ENCODE measurements around the gene TTPAL.

TTPAL gene

DNA sequence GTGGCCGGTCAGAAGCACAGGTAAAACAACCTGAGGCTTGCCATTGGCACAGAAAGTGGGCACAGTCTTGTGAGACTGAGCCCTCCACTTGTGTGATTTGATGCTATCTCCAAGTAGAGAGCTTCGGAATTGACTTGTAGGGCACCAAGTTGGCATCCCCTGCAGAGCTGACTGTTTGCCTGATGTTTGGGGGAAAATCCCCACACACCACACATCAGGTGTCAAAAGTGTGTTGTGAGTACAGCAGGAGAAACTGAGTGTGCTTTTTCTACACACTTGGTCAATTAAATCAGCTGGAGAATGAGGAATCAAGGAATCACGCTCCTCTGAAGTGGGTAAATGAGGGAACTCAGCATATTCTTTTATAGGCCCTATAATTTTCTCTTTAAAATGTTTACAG is 45.2 kb downstream of the TTPAL start:
- no peak for DNase-seq (ENCODE audit: low read depth, low spot score)
- TF ChIP-seq, protein P1, sequence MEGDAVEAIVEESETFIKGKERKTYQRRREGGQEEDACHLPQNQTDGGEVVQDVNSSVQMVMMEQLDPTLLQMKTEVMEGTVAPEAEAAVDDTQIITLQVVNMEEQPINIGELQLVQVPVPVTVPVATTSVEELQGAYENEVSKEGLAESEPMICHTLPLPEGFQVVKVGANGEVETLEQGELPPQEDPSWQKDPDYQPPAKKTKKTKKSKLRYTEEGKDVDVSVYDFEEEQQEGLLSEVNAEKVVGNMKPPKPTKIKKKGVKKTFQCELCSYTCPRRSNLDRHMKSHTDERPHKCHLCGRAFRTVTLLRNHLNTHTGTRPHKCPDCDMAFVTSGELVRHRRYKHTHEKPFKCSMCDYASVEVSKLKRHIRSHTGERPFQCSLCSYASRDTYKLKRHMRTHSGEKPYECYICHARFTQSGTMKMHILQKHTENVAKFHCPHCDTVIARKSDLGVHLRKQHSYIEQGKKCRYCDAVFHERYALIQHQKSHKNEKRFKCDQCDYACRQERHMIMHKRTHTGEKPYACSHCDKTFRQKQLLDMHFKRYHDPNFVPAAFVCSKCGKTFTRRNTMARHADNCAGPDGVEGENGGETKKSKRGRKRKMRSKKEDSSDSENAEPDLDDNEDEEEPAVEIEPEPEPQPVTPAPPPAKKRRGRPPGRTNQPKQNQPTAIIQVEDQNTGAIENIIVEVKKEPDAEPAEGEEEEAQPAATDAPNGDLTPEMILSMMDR (IDR thresholded peaks at IDR 0.05; ENCODE audit: insufficient read depth, low read length, missing control alignments), result no peak
- peak overlapping the region; percentile 100 for H3K4me3 ChIP-seq (ENCODE audit: low read depth, low read length)
- ChIA-PET CTCF (interaction anchor here (0.7 to 2.5 kb wide), 5 partner anchors 11 to 212 kb away, joined by 3 to 21 read pairs (median 3); no protein-coding TSS in a partner anchor), POLR2A (interaction anchor here (1.2 kb wide), 2 partner anchors 14 to 81 kb away, joined by 3 to 4 read pairs; no protein-coding TSS in a partner anchor)

DNA sequence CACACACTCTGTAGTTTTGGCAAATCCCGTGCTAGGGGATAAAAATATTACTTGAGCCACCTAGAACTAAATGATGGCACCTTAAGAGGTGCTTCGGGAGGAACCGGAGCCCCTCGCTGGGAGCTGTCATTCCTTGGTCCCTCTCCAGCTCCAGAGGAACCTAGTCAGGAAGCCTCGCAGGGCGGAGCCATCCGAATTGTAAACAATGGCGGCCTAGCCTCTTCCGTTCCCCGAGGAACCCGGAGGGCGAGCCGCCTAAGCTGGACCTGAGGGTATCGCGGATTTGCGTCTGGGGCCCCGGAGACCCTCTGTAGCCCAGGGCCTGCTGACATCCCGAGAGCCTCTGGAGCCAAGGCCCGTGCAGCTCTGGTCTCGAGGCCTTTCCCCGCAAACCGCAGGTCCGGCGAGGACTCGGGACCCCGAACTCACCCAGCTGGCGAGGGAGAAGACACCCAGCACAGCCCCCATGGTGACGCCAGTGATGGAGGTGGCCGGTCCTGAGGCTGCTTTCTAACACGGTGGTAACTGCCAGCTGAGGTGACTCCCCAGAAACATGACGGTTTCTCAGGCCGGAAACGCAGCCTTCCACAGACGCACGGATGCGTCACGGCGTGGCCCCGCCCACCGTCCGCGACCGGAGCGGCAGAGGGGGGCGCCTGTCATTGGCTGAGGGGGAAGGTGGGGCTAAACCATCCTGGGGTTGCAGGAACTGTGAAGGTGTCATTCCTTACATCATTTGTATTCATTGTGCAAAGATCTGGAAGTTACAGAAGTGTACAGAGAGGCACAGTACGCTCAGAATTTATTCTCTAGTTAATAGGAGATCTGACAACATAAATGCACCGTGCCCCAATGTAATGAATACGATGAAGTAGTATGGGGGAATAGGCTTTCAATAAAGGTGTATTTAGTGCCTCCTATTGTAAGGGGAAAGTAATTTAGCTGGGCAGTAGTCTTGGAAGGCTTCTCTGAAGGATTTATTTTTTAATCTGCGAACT is 46.1 kb downstream of the TTPAL start, which contains the start of gene SERINC3:
TSS of gene SERINC3 (minus strand) at position 587 of the 998 bp plus-strand sequence. CDS start at position 468, 119 bp downstream.
- CTCF ChIA-PET, result interaction anchor here (0.7 to 2.5 kb wide), 4 partner anchors 10 to 93 kb away, joined by 3 to 21 read pairs (median 3); no protein-coding TSS in a partner anchor
- H3K4me3 ChIP-seq (ENCODE audit: low read depth, low read length), result peak within 1 kb of the TSS; percentile 100
- TF ChIP-seq, protein P1 (IDR thresholded peaks at IDR 0.05; ENCODE audit: insufficient read depth, low read length, missing control alignments), result no peak
- POLR2A ChIA-PET, result interaction anchor here (0.7 to 1.2 kb wide), 3 partner anchors 10 to 80 kb away, joined by 3 to 4 read pairs (median 3); no protein-coding TSS in a partner anchor
- peak; percentile 60 for DNase-seq (ENCODE audit: low read depth, low spot score)

DNA sequence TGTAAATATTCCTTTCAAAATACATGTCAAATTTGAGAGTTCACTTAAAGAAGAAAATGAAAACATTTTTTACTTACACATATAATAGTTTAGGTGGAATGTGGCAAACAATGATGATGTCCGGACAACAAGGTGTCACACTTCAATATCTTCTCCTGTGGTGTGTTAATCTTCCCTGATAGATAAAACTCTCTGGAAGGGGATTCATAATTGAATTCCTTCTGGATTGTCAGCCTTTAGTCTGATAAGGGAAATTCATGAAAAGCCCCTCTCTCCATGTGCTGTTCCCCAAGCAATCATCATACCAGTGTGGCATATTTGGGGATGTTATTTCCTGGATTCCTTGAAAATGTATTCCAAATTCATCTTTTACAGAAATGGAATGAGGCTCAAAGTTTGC is 47.2 kb downstream of the TTPAL start:
- ChIA-PET POLR2A (interaction anchor here (0.7 kb wide), 1 partner anchor 63 kb away, joined by 3 read pairs; no protein-coding TSS in a partner anchor), CTCF (interaction anchor here (0.9 to 1.8 kb wide), 2 partner anchors 86 to 88 kb away, joined by 3 to 5 read pairs; no protein-coding TSS in a partner anchor)
- no peak overlapping the region for H3K4me3 ChIP-seq (ENCODE audit: low read depth, low read length)
- TF ChIP-seq, protein P1 (IDR thresholded peaks at IDR 0.05; ENCODE audit: insufficient read depth, low read length, missing control alignments), result no peak
- DNase-seq (ENCODE audit: low read depth, low spot score), result no peak

DNA sequence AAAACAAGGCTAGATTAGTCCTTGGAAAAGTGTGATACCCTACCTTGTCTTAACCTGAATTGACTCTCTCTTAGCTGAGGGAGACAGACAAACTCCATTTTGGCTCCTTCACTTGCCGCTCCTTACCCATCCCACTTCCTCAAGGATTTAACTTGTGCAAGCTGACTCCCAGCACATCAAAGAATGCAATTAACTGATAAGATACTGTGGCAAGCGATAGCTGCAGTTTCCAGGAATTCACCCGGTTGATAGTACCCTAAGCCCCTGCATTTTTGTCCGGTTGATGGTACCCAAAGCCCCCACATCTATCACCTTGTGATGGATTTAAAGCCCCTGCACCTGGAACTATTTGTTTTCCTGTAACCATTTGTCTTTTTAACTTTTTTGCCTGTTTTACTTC is 48.1 kb downstream of the TTPAL start:
- ChIA-PET CTCF (interaction anchor here (0.6 to 1.8 kb wide), 4 partner anchors 10 to 87 kb away, joined by 3 to 5 read pairs (median 3); no protein-coding TSS in a partner anchor), POLR2A (no interaction called here)
- H3K4me3 ChIP-seq (ENCODE audit: low read depth, low read length), result no peak overlapping the region
- TF ChIP-seq, protein P1 (IDR thresholded peaks at IDR 0.05; ENCODE audit: insufficient read depth, low read length, missing control alignments), result no peak
- DNase-seq (ENCODE audit: low read depth, low spot score), result no peak

DNA sequence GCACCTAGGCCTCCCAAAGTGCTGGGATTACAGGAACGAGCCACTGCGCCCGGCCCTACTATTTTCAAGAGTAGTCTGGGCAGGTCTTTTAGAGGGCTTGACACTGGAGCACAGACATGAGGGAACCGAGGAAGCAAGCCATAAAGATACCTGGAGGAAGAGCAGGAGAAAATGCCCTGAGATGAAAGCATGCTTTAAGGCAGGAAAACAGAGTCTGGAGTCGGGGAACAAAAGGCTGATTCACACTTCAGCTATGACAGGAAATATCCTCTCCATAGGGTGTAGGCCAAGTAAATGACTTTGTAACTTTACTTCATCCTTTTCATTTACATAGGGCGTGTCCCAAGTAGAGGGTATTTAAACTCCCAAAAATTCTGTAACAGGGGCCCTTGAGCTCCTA is 50.5 kb downstream of the TTPAL start:
- CTCF ChIA-PET, result interaction anchor here (0.7 to 1.3 kb wide), 2 partner anchors 83 to 137 kb away, joined by 3 to 4 read pairs; no protein-coding TSS in a partner anchor
- DNase-seq (ENCODE audit: low read depth, low spot score), result no peak
- TF ChIP-seq, protein P1 (IDR thresholded peaks at IDR 0.05; ENCODE audit: insufficient read depth, low read length, missing control alignments), result no peak
- POLR2A ChIA-PET, result interaction anchor here (0.7 kb wide), 1 partner anchor 12 kb away, joined by 4 read pairs; no protein-coding TSS in a partner anchor
- H3K4me3 ChIP-seq (ENCODE audit: low read depth, low read length), result no peak overlapping the region
